Vagina (tissue), 2 donors: ENCODE results near the gene FGFBP3.
"Not testable (repeated sequence)": the region's sequence is repeated elsewhere in the genome, so short reads cannot be mapped to it uniquely, and the experiment has no call there.

Experiments used
- POLR2A ChIP-seq, 2 donors: fragments of 450-650 bp; IDR thresholded peaks; one replicate each; pipeline ENCODE4 v1.6.1; 2017; ENCODE audit warnings: antibody characterized with exemption in 2 of 2, mild to moderate bottlenecking in 2 of 2, moderate library complexity in 2 of 2
- POLR2AphosphoS5 ChIP-seq, 2 donors: sonication (generic); formaldehyde crosslinking; IDR thresholded peaks; one replicate each; pipeline ENCODE4 v1.9.0; 2017; ENCODE audit warnings: antibody characterized with exemption in 2 of 2, mild to moderate bottlenecking in 2 of 2, low read depth in 1 of 2; ENCODE audit not compliant: insufficient read depth in 1 of 2

DNA sequence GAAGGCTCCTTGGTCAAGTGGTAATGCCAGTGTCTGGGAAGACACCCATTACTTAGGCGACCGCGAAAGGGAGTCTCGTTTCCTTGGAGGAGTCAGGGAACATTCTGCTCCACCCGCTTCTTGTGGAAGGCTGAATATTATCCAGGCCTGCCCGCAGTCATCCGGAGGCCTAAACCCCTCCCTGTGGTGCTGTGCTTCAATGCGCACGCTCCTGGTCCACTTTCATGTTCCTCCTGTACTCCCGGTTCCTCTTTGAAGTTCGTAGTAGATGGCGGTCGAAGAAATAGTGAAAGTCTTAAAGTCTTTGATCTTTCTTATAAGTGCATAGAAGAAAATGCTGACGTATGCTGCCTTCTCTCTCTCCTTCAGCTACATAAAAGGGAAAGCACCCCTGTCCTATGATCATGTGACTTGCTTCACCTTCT is 15.0 kb downstream of the FGFBP3 start:
- not testable (repeated sequence) for TF ChIP-seq POLR2A (IDR thresholded peaks at IDR 0.05); POLR2AphosphoS5 (IDR thresholded peaks at IDR 0.05; ENCODE audit: insufficient read depth in 1 of 2, low read depth in 1 of 2)
